Measurements from ENCODE around the gene PDP2.

PDP2 gene

GRCh38 chr16:66846831-66847230 lies 33.5 kb upstream of the PDP2 start:
- no peaks in the 10 kb centered on the region for H3K36me3 Mint-ChIP-seq (ENCODE audit: insufficient read depth)
- no peak overlapping the region for H3K4me3 Mint-ChIP-seq
- DNase-seq (ENCODE audit: low spot score in 2 of 2) (no peak), ATAC-seq (replicated peaks; ENCODE audit: extremely low read depth, poor library complexity, severe bottlenecking) (no peak)
- no peaks in the 10 kb centered on the region for H3K9me3 Mint-ChIP-seq
- peaks cover 5% of the 10 kb centered on the region for H3K4me1 Mint-ChIP-seq
- no peak overlapping the region for H3K27ac Mint-ChIP-seq (ENCODE audit: low read depth)
- H3K27me3 Mint-ChIP-seq: peaks cover 41% of the 10 kb centered on the region

DNA sequence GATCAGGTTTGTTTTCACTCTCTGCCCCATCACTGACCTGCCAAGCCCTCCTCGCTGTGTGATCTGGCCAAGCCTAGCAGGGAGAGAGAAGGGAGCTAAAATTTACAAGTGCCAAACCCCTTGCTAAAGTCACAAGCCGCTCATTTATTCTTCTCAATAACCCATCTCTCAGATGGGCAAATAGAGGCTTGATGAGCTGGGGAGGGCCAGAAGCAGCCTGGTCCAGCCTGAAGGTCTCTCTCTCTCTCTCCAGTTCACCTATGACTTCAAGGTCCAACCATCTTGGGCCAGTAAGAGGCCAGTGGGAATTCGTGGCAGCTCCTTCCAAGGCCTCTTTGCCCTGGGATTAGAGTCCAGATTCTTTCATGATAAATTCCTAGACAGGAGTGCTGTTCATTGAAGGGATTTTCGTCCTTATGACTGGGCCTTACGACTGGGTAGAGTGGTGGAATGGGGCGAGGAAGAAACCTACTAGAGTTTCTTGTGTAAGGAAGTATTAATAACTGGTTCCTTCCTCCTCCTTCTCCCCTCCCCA lies 32.7 kb upstream of the PDP2 start:
- H3K27ac Mint-ChIP-seq (ENCODE audit: low read depth): no peak overlapping the region
- no peaks in the 10 kb centered on the region for H3K9me3 Mint-ChIP-seq
- DNase-seq (ENCODE audit: low spot score in 2 of 2) (no peak), ATAC-seq (replicated peaks; ENCODE audit: extremely low read depth, poor library complexity, severe bottlenecking) (no peak)
- H3K4me3 Mint-ChIP-seq: no peak overlapping the region
- no peaks in the 10 kb centered on the region for H3K36me3 Mint-ChIP-seq (ENCODE audit: insufficient read depth)
- H3K4me1 Mint-ChIP-seq: peaks cover 5% of the 10 kb centered on the region
- peaks cover 38% of the 10 kb centered on the region for H3K27me3 Mint-ChIP-seq

DNA sequence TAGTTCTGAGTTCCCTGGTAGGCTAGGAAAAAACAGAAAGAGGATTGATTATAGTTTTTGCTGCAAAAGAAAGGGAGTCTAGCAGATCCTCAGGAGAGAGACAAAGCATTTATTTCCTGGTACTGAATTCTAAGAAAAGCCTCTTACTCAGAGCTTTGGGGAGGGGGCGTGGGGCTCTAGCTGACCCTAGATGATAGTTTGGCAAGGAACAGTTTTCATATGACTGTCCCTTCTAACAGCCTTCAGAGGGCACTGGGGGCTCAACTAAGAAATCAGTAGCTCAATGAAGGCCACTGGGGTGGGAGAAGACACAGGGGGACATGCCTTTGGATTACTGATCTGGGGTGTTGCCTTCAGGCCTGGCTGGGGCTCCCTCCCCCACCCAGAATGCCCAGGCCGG lies 32.1 kb upstream of the PDP2 start:
- peaks cover 5% of the 10 kb centered on the region for H3K4me1 Mint-ChIP-seq
- DNase-seq (ENCODE audit: low spot score in 2 of 2) (no peak), ATAC-seq (replicated peaks; ENCODE audit: extremely low read depth, poor library complexity, severe bottlenecking) (no peak)
- H3K36me3 Mint-ChIP-seq (ENCODE audit: insufficient read depth): no peaks in the 10 kb centered on the region
- H3K4me3 Mint-ChIP-seq: no peak overlapping the region
- no peak overlapping the region for H3K27ac Mint-ChIP-seq (ENCODE audit: low read depth)
- H3K27me3 Mint-ChIP-seq: peaks cover 32% of the 10 kb centered on the region
- no peaks in the 10 kb centered on the region for H3K9me3 Mint-ChIP-seq

DNA sequence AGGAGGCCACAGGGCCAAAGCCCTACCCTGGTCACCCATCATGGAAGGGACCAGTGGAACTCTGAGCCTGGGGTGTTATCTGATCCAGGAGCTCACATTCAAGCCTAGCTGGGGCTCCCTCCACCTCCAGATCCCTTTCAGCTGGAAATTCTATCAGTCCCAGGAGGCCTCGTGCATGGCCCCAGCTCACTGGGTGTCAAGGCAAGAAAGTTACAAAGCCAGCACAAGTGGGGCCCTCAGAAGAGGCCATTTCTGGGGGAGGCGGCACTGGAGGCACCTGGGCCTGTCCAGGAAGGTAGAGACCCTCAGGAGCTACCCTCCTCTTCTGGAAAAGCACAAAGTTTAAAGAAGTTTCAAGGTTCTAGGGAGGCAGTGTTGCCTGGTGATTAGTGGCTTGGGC lies 31.3 kb upstream of the PDP2 start:
- H3K27ac Mint-ChIP-seq (ENCODE audit: low read depth): no peak overlapping the region
- ATAC-seq (replicated peaks; ENCODE audit: extremely low read depth, poor library complexity, severe bottlenecking) (no peak), DNase-seq (ENCODE audit: low spot score in 2 of 2) (no peak)
- H3K9me3 Mint-ChIP-seq: no peaks in the 10 kb centered on the region
- peaks cover 23% of the 10 kb centered on the region for H3K27me3 Mint-ChIP-seq
- H3K4me1 Mint-ChIP-seq: peaks cover 2% of the 10 kb centered on the region
- H3K36me3 Mint-ChIP-seq (ENCODE audit: insufficient read depth): no peaks in the 10 kb centered on the region
- H3K4me3 Mint-ChIP-seq: no peak overlapping the region

GRCh38 chr16:66849549-66849948 lies 30.8 kb upstream of the PDP2 start:
- H3K36me3 Mint-ChIP-seq (ENCODE audit: insufficient read depth): no peaks in the 10 kb centered on the region
- no peak overlapping the region for H3K4me3 Mint-ChIP-seq
- DNase-seq (ENCODE audit: low spot score in 2 of 2) (no peak), ATAC-seq (replicated peaks; ENCODE audit: extremely low read depth, poor library complexity, severe bottlenecking) (no peak)
- H3K27me3 Mint-ChIP-seq: peaks cover 20% of the 10 kb centered on the region
- H3K4me1 Mint-ChIP-seq: no peaks in the 10 kb centered on the region
- H3K27ac Mint-ChIP-seq (ENCODE audit: low read depth): no peak overlapping the region
- H3K9me3 Mint-ChIP-seq: no peaks in the 10 kb centered on the region

- H3K4me3 Mint-ChIP-seq: no peak overlapping the region
- no peaks in the 10 kb centered on the region for H3K36me3 Mint-ChIP-seq (ENCODE audit: insufficient read depth)
- H3K9me3 Mint-ChIP-seq: no peaks in the 10 kb centered on the region
- ATAC-seq (replicated peaks; ENCODE audit: extremely low read depth, poor library complexity, severe bottlenecking): no peak
- no peak overlapping the region for H3K27ac Mint-ChIP-seq (ENCODE audit: low read depth)
- DNase-seq (ENCODE audit: low spot score in 2 of 2): no peak
- no peaks in the 10 kb centered on the region for H3K4me1 Mint-ChIP-seq
- peaks cover 13% of the 10 kb centered on the region for H3K27me3 Mint-ChIP-seq
Measured at GRCh38 chr16:66850115-66850815, 30.1 kb upstream of the PDP2 start.

DNA sequence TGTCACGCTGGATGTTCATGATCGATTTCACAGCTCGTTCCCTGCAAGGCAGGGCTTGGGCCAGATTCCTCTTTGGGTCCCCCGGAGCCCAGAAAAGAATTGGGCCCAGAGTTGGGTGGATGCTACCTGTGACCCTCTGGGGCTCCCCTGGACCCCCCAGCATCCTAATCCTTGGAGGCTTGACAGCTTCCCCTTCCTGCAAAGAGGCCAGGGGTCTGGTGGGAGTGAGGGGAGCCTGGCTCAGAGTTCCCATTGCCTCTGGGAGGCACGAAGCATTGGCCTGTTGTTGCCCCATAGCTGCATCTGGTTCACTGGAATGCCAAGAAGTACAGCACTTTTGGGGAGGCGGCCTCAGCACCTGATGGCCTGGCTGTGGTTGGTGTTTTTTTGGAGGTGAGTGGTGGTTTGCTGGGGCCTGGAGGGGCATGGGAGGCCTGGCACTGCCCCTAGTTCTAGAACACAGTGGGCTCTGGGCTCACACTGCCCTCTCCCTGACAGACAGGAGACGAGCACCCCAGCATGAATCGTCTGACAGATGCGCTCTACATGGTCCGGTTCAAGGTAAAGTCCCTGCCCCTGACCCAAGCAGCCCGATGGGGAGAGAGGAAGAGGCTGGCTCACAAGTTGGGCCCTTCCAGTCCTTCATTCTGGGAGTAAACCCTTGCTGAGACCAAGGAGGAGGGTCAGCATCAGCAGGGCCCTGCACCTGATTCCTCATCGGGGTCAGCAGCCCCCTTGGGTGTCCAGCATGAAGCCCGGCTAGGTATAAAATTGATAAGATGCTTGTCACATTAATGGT lies 28.9 kb upstream of the PDP2 start:
- Mint-ChIP-seq H3K27ac (ENCODE audit: low read depth) (no peak overlapping the region), H3K9me3 (no peaks in the 10 kb centered on the region)
- ATAC-seq (replicated peaks; ENCODE audit: extremely low read depth, poor library complexity, severe bottlenecking): no peak

GRCh38 chr16:66853261-66854139 lies 26.8 kb upstream of the PDP2 start:
- H3K27me3 Mint-ChIP-seq: no peaks in the 10 kb centered on the region
- H3K4me3 Mint-ChIP-seq: no peak overlapping the region
- ATAC-seq (replicated peaks; ENCODE audit: extremely low read depth, poor library complexity, severe bottlenecking) (no peak), DNase-seq (ENCODE audit: low spot score in 2 of 2) (no peak)
- H3K36me3 Mint-ChIP-seq (ENCODE audit: insufficient read depth): no peaks in the 10 kb centered on the region
- no peaks in the 10 kb centered on the region for H3K9me3 Mint-ChIP-seq
- H3K27ac Mint-ChIP-seq (ENCODE audit: low read depth): no peak overlapping the region
- no peaks in the 10 kb centered on the region for H3K4me1 Mint-ChIP-seq

More for the DNA sequence above, 28.9 kb upstream of the PDP2 start:
- no peak for DNase-seq (ENCODE audit: low spot score in 2 of 2)
- Mint-ChIP-seq H3K4me1 (no peaks in the 10 kb centered on the region), H3K36me3 (ENCODE audit: insufficient read depth) (no peaks in the 10 kb centered on the region), H3K4me3 (no peak overlapping the region), H3K27me3 (peaks cover 2% of the 10 kb centered on the region)

DNA sequence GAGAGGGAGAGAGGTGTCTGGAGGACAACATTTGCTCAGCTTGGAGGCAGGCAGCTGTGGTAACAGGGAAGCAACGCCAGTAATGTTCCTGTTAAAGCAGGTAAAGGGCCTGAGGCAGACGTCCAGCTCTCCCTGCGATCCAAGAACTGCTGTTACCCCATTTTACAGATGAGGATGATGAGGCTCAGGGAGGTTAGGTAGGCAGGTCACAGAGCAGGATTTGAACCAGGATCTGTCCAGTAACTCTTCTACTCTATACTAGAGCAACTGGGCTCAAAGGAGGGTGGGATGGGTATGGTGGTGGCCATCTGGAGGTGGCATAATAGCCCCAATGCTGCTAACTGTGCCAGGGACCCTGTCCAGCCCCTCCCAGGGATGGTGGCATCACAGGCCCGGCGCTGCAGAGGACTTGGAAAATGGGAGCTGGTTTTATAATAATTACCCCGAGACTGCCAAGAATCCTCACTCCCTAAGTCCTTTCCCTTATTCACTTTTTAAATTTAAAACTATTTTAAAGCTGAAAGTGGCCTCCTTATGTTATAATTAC lies 24.1 kb upstream of the PDP2 start:
- H3K36me3 Mint-ChIP-seq (ENCODE audit: insufficient read depth): no peaks in the 10 kb centered on the region
- no peaks in the 10 kb centered on the region for H3K27me3 Mint-ChIP-seq
- DNase-seq (ENCODE audit: low spot score in 2 of 2): no peak
- no peaks in the 10 kb centered on the region for H3K4me1 Mint-ChIP-seq
- no peaks in the 10 kb centered on the region for H3K9me3 Mint-ChIP-seq
- no peak for ATAC-seq (replicated peaks; ENCODE audit: extremely low read depth, poor library complexity, severe bottlenecking)
- no peak overlapping the region for H3K27ac Mint-ChIP-seq (ENCODE audit: low read depth)
- no peak overlapping the region for H3K4me3 Mint-ChIP-seq

DNA sequence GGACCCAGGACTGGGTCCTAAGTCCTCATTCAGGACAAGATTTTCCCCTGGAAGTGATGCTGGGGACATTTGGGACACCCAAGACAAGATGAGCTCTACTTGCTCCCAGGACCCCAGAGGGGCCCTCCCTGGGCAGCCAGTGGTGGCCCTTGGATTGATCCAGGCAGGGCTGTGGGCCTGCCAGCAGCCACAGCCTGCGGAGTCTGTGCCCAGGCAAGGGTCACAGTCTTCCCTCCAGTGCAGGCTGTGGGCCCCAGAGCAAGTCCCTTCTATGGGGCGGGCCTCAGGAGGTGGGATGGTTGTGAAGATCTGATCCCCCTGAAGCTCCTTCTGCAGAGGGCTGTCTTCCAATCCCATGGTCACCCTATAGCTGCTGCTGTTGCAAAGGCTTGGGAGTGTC lies 23.5 kb upstream of the PDP2 start:
- no peaks in the 10 kb centered on the region for H3K9me3 Mint-ChIP-seq
- H3K27ac Mint-ChIP-seq (ENCODE audit: low read depth): no peak overlapping the region
- no peaks in the 10 kb centered on the region for H3K4me1 Mint-ChIP-seq
- H3K36me3 Mint-ChIP-seq (ENCODE audit: insufficient read depth): no peaks in the 10 kb centered on the region
- H3K27me3 Mint-ChIP-seq: no peaks in the 10 kb centered on the region
- ATAC-seq (replicated peaks; ENCODE audit: extremely low read depth, poor library complexity, severe bottlenecking): no peak
- DNase-seq (ENCODE audit: low spot score in 2 of 2): no peak
- H3K4me3 Mint-ChIP-seq: no peak overlapping the region

DNA sequence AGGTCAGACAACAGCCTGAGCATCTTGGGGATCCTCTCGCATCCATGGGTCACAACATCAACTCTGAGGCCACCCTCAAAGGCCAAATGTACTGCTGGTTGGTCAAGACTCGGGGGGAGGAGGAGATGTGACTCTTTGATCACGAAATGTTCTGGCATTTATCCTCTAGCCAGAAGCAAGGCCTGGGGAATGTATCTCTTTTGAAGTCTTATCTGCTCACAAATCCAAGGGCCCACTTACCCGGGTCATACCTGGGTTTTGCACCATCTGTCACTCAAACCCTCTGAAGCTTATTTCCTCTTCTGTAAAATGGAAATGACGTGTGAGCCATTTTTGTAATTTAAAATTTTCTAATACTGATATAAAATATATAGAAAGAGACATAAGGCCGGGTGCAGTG lies 22.9 kb upstream of the PDP2 start:
- Mint-ChIP-seq H3K4me3 (no peak overlapping the region), H3K36me3 (ENCODE audit: insufficient read depth) (no peaks in the 10 kb centered on the region), H3K27ac (ENCODE audit: low read depth) (no peak overlapping the region), H3K9me3 (no peaks in the 10 kb centered on the region), H3K4me1 (no peaks in the 10 kb centered on the region), H3K27me3 (no peaks in the 10 kb centered on the region)
- DNase-seq (ENCODE audit: low spot score in 2 of 2) (no peak), ATAC-seq (replicated peaks; ENCODE audit: extremely low read depth, poor library complexity, severe bottlenecking) (no peak)

- Mint-ChIP-seq H3K9me3 (no peaks in the 10 kb centered on the region), H3K27ac (ENCODE audit: low read depth) (no peak overlapping the region), H3K36me3 (ENCODE audit: insufficient read depth) (no peaks in the 10 kb centered on the region), H3K4me1 (no peaks in the 10 kb centered on the region), H3K27me3 (no peaks in the 10 kb centered on the region), H3K4me3 (no peak overlapping the region)
- DNase-seq (ENCODE audit: low spot score in 2 of 2) (no peak), ATAC-seq (replicated peaks; ENCODE audit: extremely low read depth, poor library complexity, severe bottlenecking) (no peak)
Measured at GRCh38 chr16:66858740-66859396, 21.4 kb upstream of the PDP2 start.
